Measurements from ENCODE around the gene SH3PXD2A.

DNA sequence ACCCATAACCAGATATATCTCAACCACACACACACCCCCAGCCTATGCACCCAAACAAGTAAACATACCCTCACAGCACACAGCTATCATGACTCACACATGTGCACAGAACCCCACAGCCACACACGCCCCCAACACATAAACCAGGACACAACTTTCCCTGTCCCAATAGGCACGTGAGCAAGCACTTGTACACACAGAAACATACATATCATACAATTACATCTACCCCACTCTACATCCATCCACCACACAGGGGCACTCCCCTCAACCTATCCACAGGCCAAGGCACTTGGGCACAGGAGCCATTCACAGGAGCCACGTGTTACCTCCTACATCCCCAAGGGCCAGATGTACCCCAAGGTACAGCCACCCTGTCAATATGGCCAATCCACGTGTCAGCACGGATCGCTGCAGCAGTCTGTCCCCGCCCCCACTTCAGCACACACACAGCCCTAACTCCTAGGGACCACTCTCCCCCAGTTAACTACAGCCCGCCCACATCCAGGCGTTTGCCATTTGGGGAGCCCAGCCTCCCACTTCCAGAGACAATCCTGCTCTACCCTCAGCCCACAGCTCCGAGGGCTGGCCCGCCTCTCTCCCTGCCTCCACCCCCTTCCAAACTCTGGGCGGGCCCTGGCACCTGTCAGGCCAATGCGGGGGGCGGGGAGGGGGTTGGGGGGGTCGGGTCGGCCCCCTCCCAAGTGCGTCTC is 163.5 kb downstream of the SH3PXD2A start:
- TF ChIP-seq EP300 (IDR thresholded peaks at IDR 0.05) = no peak
- TF ChIP-seq POLR2A (IDR thresholded peaks at IDR 0.05) = no peak
- TF ChIP-seq, protein P1, sequence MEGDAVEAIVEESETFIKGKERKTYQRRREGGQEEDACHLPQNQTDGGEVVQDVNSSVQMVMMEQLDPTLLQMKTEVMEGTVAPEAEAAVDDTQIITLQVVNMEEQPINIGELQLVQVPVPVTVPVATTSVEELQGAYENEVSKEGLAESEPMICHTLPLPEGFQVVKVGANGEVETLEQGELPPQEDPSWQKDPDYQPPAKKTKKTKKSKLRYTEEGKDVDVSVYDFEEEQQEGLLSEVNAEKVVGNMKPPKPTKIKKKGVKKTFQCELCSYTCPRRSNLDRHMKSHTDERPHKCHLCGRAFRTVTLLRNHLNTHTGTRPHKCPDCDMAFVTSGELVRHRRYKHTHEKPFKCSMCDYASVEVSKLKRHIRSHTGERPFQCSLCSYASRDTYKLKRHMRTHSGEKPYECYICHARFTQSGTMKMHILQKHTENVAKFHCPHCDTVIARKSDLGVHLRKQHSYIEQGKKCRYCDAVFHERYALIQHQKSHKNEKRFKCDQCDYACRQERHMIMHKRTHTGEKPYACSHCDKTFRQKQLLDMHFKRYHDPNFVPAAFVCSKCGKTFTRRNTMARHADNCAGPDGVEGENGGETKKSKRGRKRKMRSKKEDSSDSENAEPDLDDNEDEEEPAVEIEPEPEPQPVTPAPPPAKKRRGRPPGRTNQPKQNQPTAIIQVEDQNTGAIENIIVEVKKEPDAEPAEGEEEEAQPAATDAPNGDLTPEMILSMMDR (IDR thresholded peaks at IDR 0.05) = no peak
